CD4-positive, alpha-beta T cell treated with Interleukin-2 at 100 ng/mL for 4 hours (primary cell): ENCODE measurements around the gene GOLGA8B.
A peak's percentile ranks its signal among the peaks of the same experiment; 100 is the strongest.
"Not testable (repeated sequence)": the region's sequence is repeated elsewhere in the genome, so short reads cannot be mapped to it uniquely, and the experiment has no call there.

Source experiments
- DNase-seq: peaks from one replicate; pipeline ENCODE4 v3.0.0-alpha.2; 2020; ENCODE audit warnings: low spot score

Gene GOLGA8B

GRCh38 chr15:34583399-34584329, at the start of gene GOLGA8B:
GOLGA8B (minus strand) TSS chr15:34583651; CDS start chr15:34535912, 47,739 bp downstream.
- peak; percentile 79 for DNase-seq

DNA sequence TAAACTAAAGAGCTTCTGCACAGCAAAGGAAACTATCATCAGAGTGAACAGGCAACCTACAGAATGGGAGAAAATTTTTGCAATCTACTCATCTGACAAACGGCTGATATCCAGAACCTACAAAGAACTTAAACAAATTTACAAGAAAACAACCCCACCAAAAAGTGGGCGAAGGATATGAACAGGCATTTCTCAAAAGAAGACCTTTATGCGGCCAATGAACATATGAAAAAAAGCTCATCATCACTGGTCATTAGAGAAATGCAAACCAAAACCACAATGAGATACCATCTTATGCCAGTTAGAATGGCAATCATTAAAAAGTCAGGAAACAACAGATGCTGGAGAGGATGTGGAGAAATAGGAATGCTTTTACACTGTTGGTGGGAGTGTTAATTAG, 49.7 kb upstream of the GOLGA8B start:
- DNase-seq = not testable (repeated sequence)

- DNase-seq = no peak
These were observed 45.2 kb upstream of the GOLGA8B start for GRCh38 chr15:34628577-34629152.

GRCh38 chr15:34625007-34625406, 41.6 kb upstream of the GOLGA8B start:
- DNase-seq = no peak

- DNase-seq = no peak
These were observed 38.2 kb upstream of the GOLGA8B start for GRCh38 chr15:34621675-34622074.

DNA sequence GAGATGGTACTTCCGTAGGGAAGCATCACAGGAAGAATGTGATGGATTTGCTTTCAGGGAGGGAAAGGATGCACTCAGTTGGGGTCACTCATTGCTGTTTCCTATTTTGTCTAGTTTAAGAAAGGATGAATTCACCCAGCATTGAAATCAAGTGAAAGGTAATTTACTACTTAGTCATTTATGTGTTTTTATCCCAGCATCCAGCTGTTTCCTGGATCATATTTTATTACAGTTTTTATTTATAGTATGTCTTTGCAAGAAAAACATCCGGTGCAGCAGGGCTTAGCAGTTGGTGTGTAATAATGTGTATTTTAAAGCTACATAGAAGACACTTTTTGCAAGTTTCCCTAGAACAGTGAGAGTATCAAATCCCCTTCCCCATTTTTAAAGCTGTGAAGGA, 37.4 kb upstream of the GOLGA8B start:
- DNase-seq = no peak

DNA sequence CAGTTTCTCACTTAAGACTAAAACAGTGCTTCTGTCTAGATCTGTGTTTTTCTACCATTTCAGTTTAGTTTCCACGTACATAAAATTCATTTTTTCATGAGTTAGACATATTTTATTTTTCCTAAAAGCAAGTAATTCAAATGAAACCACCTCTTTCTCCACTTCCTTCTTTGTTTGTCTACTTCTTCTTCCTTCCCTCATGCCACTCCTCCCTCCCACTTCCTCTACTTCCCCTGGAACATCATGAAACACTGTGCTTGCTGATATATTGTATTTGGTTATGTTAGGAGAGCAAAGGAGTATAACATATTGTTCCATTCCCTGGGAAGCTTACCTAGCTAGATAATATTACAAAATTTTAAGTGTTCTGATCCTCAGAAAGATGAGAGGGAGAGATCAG, 36.7 kb upstream of the GOLGA8B start:
- DNase-seq = no peak

GRCh38 chr15:34619151-34619550, 35.7 kb upstream of the GOLGA8B start:
- no peak for DNase-seq

DNA sequence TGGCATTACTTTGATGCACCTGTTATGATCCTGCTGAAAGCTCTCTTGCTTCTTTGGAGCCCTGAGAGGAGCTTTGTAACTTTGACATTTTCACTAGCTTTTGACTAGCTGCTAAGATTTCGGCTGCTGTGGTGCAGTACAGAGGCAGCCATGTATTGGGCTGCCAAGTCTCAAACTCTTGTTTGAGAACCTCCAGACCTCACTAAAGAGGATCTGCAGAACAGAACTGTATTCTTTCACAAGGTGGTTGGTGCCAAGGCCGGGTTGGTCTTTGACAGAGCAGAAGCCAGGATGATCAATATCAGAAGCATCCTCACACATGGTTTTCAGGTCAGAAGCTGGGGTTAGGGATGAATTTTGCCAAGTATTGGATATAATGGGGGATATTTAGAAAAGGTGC, 34.6 kb upstream of the GOLGA8B start:
- DNase-seq = no peak

DNA sequence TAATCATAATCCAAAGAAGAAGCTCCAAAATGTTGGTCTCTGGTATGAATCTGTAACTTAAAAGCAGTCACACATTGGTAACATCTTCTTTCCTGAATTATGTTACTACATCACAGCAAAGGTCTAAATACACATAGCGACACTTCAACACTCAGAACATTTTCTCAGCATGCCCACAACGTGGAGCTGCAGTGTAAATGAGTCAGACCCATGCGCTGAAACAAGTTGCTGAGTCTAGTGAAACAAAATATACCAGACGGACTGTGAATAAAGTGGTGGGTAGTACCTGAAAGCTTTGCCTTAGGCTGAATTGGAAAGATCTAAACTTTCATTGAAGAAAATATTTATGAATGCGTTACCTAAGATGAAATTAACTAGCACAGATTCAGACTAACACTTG, 33.2 kb upstream of the GOLGA8B start:
- DNase-seq = no peak

GRCh38 chr15:34613997-34614396, 30.5 kb upstream of the GOLGA8B start:
- no peak for DNase-seq

DNA sequence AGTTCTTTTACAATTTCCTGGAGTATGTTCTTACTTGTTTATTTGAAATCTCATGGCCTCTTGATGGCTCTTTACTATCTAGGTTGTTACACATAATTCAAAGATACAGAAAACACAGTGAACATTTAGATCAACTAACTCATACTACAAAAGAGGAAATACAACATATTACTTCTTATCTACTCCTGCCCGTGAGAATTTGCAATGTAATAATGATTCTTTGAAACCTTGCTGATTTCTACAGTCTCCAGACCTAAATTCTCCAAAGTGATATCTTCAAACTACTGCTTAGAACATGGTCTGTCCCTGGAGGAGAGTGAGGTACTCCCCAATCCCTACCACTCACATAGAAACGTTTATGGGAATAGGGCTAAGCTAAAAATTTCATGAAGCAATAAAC, 29.9 kb upstream of the GOLGA8B start:
- no peak for DNase-seq

DNA sequence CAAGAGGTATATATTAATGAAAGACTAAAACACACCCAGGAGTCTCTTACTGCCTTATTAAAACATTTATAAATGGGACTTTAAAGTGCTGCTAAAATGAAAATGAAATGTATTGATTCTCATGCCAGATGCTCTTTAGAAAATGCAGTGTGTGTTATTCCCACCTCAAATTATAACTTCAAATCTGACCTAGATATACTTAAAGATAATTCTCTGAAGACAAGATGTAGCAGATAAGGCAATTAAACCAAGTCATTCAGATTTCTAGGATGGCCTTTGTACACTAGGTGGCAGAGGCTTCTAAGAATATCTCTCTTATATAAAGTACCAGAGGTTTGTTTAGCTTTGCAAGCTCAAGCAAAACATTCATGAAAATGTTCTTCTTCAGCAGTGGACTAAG, 26.9 kb upstream of the GOLGA8B start:
- no peak for DNase-seq

DNA sequence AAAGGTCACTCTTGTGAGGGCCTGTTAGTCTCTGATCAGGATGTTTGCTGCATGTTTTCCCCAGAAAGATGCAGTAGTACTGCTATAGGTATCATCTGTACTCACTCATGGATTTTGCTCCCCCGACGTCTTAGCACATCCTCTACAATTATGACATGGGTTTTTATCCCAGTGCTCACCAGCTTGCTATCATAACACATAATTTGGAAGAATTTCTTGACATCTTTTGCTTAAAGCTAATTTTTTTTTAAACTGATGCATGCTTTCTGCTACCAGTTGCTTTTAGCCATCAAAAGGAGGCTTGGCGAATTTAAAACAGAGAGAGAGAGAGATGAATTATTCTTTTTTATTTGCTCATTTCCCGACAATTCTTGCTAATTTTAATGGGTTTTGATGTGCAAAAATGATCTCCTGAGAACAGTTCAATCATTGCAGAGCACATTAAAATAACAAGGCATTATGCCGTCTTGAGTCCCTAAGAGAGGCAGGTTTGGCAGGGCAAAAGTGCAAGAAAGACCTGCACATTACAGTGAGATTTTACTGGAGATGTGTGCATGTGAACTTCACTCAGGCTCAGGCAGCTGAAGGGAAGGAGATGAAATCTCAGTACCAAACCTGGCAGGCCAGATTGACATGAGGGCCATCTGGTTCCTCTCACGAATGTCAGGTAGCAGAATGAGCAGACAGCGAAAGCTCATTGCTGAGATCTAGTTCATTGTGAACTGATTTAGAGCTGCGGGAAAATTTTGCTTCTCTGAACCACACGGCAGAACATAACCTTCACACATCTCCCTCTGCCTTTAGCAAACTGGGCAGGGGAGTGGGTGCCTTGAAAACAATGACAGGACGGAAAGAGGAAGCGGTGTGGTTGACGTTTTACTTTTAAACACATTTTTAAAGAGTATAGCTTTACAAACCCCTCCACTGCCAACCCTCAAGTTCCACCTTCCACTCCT, 25.9 kb upstream of the GOLGA8B start:
- DNase-seq = no peak

- no peak for DNase-seq
These were observed 25.1 kb upstream of the GOLGA8B start for GRCh38 chr15:34608517-34608916.

- no peak for DNase-seq
These were observed 24.4 kb upstream of the GOLGA8B start for GRCh38 chr15:34607832-34608231.

- no peak for DNase-seq
These were observed 23.1 kb upstream of the GOLGA8B start for GRCh38 chr15:34606545-34606944.

DNA sequence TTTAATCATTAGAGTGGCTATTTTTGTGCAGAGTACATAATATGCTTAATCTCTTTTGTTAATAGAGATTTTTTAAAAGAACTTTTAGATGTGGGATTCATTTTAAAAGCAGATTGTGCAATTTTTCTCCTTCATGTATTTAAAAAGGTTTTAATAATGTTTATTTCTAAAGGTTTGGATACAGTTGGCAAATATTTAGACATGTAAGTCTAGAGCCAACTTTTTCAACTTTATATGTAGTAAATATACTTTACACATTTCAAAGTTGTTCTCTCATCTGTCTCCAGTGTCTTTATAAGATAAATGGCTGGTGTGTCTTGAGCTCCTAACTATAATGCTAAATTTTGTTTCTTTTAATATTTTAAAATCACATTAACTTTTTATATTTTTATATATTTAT, 22.7 kb upstream of the GOLGA8B start:
- no peak for DNase-seq

GRCh38 chr15:34603095-34603494, 19.6 kb upstream of the GOLGA8B start:
- DNase-seq = no peak

DNA sequence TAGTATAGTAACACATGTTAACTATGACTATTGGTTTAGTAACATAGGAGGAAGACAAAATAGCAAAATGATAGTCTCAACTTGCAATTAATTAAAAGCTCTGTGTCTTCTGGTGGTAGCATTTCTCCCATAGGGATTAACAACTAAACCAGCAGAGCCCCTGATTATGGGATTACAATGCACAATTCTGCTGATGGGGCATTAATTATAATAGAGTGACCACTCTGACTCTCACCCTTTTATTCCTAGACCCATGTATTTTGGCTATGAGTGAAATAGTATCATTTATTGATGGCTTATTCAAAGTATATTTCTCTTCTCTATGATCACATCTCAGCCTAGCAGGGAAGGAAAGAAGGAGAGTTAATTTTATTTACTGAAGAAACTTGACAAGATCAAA, 17.5 kb upstream of the GOLGA8B start:
- DNase-seq = no peak

GRCh38 chr15:34598799-34599585, 15.5 kb upstream of the GOLGA8B start:
- DNase-seq = no peak

DNA sequence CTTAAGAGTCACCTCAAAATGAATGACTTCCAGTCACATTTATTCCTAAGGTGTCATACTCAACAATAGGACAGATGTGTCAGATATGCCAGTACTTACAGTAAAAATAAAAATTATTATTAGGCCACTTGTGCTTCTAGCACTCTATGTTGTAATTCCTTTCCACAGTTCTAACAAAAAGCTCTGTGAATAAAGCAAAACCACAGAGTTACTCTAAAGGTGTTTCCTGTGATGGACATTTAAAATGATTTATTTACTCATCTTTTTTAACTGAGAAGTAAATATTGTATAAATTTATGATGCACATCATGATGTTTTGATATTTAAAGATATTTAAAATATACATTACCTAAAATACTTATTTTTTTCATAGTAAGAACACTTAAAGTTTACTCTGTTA, 13.9 kb upstream of the GOLGA8B start:
- DNase-seq = no peak
